GM12875 (cell line): ENCODE data around the gene CFAP69.

Experiments used
- H3K4me3 ChIP-seq: one replicate; pipeline ENCODE4 v1.5.1; 2011; ENCODE audit warnings: low read depth, low read length, control low read depth
- TF ChIP-seq, protein P1 (sequence below): IDR thresholded peaks from 2 replicates; pipeline ENCODE4 v1.5.1; 2011; ENCODE audit warnings: low read depth, mild to moderate bottlenecking, control low read depth, inconsistent platforms, low read length, moderate library complexity, borderline replicate concordance; ENCODE audit not compliant: insufficient read depth

The CFAP69 gene

DNA sequence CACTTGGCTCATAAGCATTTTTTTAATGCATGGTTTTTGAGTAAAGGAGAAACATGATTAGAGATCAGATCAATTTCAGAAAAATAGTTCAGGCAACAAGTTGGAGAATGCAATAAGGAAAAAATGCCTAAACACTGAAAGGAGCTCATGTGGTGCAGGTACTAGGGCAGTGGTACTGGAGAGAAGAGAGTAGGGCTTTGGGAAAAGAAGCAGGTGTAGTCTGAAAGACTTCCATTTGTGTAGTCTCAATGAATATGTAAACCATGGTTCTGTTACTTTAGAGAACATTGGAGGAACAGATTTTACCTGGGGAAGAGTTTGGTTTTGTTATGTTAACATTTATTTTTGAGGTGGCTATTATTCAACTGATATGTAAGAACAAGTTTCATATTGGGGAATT is 107.0 kb downstream of the CFAP69 start:
- TF ChIP-seq, protein P1, sequence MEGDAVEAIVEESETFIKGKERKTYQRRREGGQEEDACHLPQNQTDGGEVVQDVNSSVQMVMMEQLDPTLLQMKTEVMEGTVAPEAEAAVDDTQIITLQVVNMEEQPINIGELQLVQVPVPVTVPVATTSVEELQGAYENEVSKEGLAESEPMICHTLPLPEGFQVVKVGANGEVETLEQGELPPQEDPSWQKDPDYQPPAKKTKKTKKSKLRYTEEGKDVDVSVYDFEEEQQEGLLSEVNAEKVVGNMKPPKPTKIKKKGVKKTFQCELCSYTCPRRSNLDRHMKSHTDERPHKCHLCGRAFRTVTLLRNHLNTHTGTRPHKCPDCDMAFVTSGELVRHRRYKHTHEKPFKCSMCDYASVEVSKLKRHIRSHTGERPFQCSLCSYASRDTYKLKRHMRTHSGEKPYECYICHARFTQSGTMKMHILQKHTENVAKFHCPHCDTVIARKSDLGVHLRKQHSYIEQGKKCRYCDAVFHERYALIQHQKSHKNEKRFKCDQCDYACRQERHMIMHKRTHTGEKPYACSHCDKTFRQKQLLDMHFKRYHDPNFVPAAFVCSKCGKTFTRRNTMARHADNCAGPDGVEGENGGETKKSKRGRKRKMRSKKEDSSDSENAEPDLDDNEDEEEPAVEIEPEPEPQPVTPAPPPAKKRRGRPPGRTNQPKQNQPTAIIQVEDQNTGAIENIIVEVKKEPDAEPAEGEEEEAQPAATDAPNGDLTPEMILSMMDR: no peak
- H3K4me3 ChIP-seq: no peak overlapping the region
